Ascending aorta (tissue), 2 donors: ENCODE data around the gene EBF3. TPM values are rescaled to one million over a fixed set of nuclear protein-coding genes. Genes with fewer than 3 reads are reported as not detected.

Source experiments
- DNase-seq, 2 donors: peaks; one replicate each; pipeline ENCODE4 v3.0.0-alpha.2; 2019; ENCODE audit warnings: low spot score in 2 of 2
- H3K27ac ChIP-seq, 2 donors: fragments of 200-600 bp; sonication (generic); one replicate each; pipeline ENCODE4 v1.5.1; 2016 to 2017; ENCODE audit warnings: mild to moderate bottlenecking in 1 of 2
- H3K27me3 ChIP-seq: fragments of 200-600 bp; sonication (generic); one replicate; pipeline ENCODE4 v1.5.1; 2017
- H3K36me3 ChIP-seq, 2 donors: fragments of 200-600 bp; sonication (generic); one replicate each; pipeline ENCODE4 v1.5.1; 2016
- H3K4me1 ChIP-seq, 2 donors: fragments of 200-600 bp; sonication (generic); one replicate each; pipeline ENCODE4 v1.5.1; 2016 to 2017; ENCODE audit warnings: mild to moderate bottlenecking in 1 of 2
- H3K4me3 ChIP-seq, 2 donors: fragments of 200-600 bp; sonication (generic); one replicate each; pipeline ENCODE4 v1.5.1; 2016 to 2017; ENCODE audit warnings: mild to moderate bottlenecking in 1 of 2
- H3K9me3 ChIP-seq, 2 donors: fragments of 200-600 bp; sonication (generic); one replicate each; pipeline ENCODE4 v1.5.1; 2016
- intact Hi-C: fragments of 100-400 bp; cut with DNase I; formaldehyde crosslinking; loops from one replicate; pipeline ENCODE4 v1.15.1; 2023
- total RNA-seq: library from RNA; depleted of rRNA; stranded (reverse); fragments of >200 nt; gene quantifications from one replicate; pipeline ENCODE4 v1.1.0, GENCODE V29; 2016
- TF ChIP-seq, protein P1 (sequence below), 3 experiments: fragments of 200-600 bp in 2 of 3; fragments of 450-650 bp in 1 of 3; sonication (generic) in 2 of 3; IDR thresholded peaks; one replicate each; pipeline ENCODE4 v1.5.1; 2016 to 2019; ENCODE audit warnings: antibody characterized with exemption in 3 of 3, mild to moderate bottlenecking in 1 of 3, moderate library complexity in 1 of 3

The EBF3 gene
- total RNA-seq, 1 donor from 2014 or later = 20.2 TPM

DNA sequence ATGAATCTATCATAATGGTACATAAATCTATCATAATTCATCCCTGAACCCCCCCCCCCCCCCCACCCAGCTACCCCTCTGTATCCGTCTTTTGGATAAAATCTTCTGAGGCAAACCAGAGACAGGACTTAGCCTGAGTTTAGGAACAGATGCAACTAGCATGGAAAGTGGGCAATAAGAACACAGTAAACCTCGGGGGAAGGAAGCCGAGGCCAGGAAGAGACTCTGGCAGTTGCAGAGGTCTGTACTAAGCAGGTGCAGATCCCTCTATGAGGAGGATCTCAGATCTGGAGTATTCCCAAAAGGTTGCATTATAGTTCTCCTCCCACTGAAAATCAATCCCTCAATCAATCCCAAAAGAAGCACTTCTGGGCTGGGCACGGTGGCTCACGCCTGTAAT lies 87.2 kb downstream of the EBF3 start:
- TF ChIP-seq, protein P1, sequence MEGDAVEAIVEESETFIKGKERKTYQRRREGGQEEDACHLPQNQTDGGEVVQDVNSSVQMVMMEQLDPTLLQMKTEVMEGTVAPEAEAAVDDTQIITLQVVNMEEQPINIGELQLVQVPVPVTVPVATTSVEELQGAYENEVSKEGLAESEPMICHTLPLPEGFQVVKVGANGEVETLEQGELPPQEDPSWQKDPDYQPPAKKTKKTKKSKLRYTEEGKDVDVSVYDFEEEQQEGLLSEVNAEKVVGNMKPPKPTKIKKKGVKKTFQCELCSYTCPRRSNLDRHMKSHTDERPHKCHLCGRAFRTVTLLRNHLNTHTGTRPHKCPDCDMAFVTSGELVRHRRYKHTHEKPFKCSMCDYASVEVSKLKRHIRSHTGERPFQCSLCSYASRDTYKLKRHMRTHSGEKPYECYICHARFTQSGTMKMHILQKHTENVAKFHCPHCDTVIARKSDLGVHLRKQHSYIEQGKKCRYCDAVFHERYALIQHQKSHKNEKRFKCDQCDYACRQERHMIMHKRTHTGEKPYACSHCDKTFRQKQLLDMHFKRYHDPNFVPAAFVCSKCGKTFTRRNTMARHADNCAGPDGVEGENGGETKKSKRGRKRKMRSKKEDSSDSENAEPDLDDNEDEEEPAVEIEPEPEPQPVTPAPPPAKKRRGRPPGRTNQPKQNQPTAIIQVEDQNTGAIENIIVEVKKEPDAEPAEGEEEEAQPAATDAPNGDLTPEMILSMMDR (IDR thresholded peaks at IDR 0.05) = no peak
- Histone ChIP-seq H3K36me3 (no peaks in the 10 kb centered on the region), H3K9me3 (no peaks in the 10 kb centered on the region), H3K4me3 (no peak overlapping the region), H3K4me1 (no peaks in the 10 kb centered on the region), H3K27me3 (no peaks in the 10 kb centered on the region), H3K27ac (no peak overlapping the region)
- DNase-seq = no peak
- intact Hi-C loops = no loop called here

DNA sequence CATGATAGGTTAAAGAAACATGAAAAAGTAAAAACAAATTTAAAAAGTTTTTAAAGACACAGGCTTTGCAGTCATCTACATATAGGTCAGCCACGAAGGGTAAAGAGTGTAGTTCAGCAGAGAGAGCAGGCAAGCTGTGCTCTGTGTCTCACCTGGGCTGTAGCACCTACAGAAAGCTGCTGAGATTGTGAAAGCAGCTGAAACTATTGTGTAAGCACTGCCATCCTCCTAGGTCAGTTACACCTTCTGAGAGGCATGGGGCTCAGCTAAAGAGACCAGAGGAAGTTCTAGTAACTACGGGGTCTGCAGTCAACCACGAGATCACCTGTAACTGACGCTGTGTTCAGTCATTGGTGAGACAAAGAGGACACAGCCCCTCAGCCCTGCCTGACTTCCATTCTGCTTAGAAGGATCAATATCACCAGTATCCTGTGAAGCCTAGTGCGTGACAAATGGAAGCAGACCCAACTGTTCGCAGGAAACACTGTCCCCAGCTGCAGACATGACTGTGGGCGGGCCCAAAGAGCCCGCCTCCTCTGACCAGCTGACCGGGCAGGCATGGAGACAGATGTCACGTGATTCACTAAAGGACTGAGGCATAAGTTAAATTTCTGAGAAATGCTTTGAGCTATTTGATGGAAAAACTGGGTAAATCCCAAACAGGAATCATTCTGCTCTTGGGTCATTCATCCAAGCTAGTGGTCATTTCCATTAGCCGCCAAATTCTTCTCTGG lies 87.9 kb downstream of the EBF3 start:
- no peaks in the 10 kb centered on the region for H3K9me3 ChIP-seq
- H3K4me3 ChIP-seq = no peak overlapping the region
- TF ChIP-seq, protein P1 (IDR thresholded peaks at IDR 0.05) = no peak
- H3K4me1 ChIP-seq = no peaks in the 10 kb centered on the region
- no peak overlapping the region for H3K27ac ChIP-seq
- no peaks in the 10 kb centered on the region for H3K36me3 ChIP-seq
- H3K27me3 ChIP-seq = no peaks in the 10 kb centered on the region
- intact Hi-C loops = no loop called here
- no peak for DNase-seq

DNA sequence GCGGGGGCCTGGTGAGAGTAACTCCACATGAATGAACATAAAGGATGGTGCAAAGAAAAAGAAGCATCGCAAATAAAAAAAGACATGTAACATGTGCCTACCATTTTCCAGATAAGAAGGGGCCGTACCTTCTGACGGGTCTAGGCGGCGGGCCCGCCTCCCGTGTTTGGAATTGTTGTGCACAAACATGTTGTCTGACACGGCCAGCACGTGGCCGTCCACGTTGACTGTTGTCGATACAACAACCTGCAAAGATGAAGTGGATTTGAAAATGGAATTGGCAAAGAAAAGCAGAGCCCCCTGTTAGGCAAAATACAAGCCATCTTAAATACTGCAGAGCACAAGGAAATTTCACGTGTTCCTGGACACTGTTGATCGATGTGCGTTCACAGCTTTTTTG lies 90.7 kb downstream of the EBF3 start:
- DNase-seq = no peak
- Histone ChIP-seq H3K4me3 (no peak overlapping the region), H3K36me3 (no peaks in the 10 kb centered on the region), H3K9me3 (no peaks in the 10 kb centered on the region), H3K4me1 (no peaks in the 10 kb centered on the region), H3K27ac (no peak overlapping the region), H3K27me3 (no peaks in the 10 kb centered on the region)
- TF ChIP-seq, protein P1 (IDR thresholded peaks at IDR 0.05) = no peak
- intact Hi-C loops = no loop called here

DNA sequence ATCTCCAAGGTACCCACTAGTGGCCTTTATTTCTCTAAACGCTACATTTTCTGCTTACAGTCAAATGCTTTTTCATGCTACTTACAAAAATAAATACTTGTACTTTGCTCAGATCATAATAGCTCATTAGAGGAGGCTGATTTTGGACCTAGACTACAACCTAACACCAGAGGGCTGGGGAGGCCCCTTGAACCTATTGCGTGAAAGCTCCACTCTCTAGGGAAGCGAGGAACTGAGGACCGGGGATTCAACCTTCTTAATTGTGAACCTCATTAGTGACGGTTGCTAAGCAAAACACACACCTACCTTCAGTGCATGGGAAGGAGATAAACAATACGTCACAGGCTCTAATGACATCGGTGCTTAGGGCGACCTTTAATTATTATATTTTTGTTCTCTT lies 92.1 kb downstream of the EBF3 start:
- Histone ChIP-seq H3K9me3 (no peaks in the 10 kb centered on the region), H3K4me3 (no peak overlapping the region), H3K36me3 (no peaks in the 10 kb centered on the region), H3K27me3 (no peaks in the 10 kb centered on the region), H3K4me1 (no peaks in the 10 kb centered on the region), H3K27ac (no peak overlapping the region)
- intact Hi-C loops = no loop called here
- TF ChIP-seq, protein P1 (IDR thresholded peaks at IDR 0.05) = no peak
- no peak for DNase-seq

DNA sequence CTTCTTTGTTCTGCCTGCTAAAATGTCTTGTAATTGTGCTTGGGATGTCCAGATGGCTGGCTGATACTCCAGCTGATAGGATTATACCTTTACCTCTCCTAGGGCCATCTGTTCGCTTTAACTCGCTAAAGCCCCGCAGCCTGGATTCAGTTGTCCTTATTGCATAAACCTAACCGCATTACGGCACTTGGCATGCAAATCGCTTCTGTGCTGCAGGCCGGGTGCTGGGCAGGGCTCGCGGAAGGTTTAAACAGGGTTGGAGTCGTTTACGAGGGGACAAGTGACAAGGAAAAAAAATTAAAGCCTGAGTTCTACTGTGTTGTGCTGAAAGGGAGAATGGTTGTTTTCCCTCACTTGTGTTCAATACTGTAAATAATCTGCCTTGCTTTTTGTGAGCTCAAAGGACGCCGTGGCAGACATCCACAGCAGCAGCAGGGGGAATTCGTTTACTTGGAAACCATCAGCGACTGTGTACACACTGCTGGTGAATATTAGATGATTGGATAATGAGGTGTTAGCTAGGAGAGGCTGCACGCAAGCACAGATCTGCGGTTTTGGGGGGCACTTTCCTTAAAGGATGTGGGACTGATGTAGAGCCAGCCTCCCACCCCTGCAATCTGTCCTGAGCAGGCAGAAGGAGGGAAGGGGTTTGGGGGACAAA lies 93.0 kb downstream of the EBF3 start:
- H3K27me3 ChIP-seq = no peaks in the 10 kb centered on the region
- H3K27ac ChIP-seq = no peak overlapping the region
- TF ChIP-seq, protein P1 (IDR thresholded peaks at IDR 0.05) = no peak
- H3K9me3 ChIP-seq = no peaks in the 10 kb centered on the region
- H3K4me3 ChIP-seq = no peak overlapping the region
- no peaks in the 10 kb centered on the region for H3K36me3 ChIP-seq
- DNase-seq = no peak
- H3K4me1 ChIP-seq = no peaks in the 10 kb centered on the region
- intact Hi-C loops = no loop called here
